A673 (cell line): ENCODE results near the gene SECISBP2.

ENCODE experiments used
- EZH2 ChIP-seq: fragments of 200-600 bp; sonication (generic); IDR thresholded peaks from 2 replicates; pipeline ENCODE4 v1.6.1; 2017; ENCODE audit warnings: borderline replicate concordance, low read depth, mild to moderate bottlenecking, mixed read lengths, antibody characterized with exemption, low read length; ENCODE audit not compliant: poor library complexity, severe bottlenecking
- TF ChIP-seq, protein P1 (sequence below): fragments of 300-800, 200-600 bp; sonication (generic); conservative IDR thresholded peaks from 2 replicates; pipeline ENCODE4 v1.5.1; 2017; ENCODE audit warnings: low read depth, mild to moderate bottlenecking, antibody characterized with exemption, low read length, moderate library complexity, mixed read lengths

DNA sequence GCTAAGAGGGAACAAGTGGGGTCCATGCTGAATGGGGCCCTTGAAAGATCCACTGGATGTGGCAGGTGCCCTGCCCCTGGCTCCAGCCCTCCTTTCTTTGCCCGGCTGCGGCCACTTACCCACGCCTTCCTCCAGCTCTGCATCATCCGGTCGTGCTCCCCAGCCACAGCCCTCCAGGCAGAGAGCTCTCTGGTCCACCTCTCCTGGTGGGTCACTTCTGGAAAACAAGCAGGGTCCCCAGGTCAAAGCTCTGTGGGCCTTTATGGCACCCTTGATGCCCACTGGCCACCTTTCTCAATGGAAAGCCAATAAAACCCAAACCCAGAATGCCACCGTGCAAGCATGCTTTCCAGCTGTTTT lies 45.0 kb downstream of the SECISBP2 start:
- TF ChIP-seq, protein P1, sequence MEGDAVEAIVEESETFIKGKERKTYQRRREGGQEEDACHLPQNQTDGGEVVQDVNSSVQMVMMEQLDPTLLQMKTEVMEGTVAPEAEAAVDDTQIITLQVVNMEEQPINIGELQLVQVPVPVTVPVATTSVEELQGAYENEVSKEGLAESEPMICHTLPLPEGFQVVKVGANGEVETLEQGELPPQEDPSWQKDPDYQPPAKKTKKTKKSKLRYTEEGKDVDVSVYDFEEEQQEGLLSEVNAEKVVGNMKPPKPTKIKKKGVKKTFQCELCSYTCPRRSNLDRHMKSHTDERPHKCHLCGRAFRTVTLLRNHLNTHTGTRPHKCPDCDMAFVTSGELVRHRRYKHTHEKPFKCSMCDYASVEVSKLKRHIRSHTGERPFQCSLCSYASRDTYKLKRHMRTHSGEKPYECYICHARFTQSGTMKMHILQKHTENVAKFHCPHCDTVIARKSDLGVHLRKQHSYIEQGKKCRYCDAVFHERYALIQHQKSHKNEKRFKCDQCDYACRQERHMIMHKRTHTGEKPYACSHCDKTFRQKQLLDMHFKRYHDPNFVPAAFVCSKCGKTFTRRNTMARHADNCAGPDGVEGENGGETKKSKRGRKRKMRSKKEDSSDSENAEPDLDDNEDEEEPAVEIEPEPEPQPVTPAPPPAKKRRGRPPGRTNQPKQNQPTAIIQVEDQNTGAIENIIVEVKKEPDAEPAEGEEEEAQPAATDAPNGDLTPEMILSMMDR = no peak
- TF ChIP-seq EZH2 = no peak
